Calu3 (cell line): ENCODE measurements around the gene GRIP1. TPM values are rescaled to one million over a fixed set of nuclear protein-coding genes. Genes with fewer than 3 reads are reported as not detected.

Source experiments
- BruUV-seq: library from RNA; stranded (reverse); fragments of 400-500 nt; replicated peaks from 2 replicates; lab custom pipeline; 2021; lab: Mats Ljungman, UMichigan
- CTCF ChIA-PET: fragments of 300-600 bp; sonication (Branson Sonifier 250); formaldehyde crosslinking; loops from one replicate; lab custom pipeline; 2022; ENCODE audit warnings: antibody characterized with exemption; lab: Charles Lee
- DNase-seq: peaks from one replicate; pipeline ENCODE4 v3.0.0; 2022
- H3K27ac Mint-ChIP-seq: one replicate; pipeline ENCODE4 v1.8.0; 2022; ENCODE audit warnings: mixed read lengths; ENCODE audit not compliant: unreplicated experiment
- H3K27me3 Mint-ChIP-seq: one replicate; pipeline ENCODE4 v1.8.0; 2022; ENCODE audit warnings: mixed read lengths; ENCODE audit not compliant: unreplicated experiment
- H3K36me3 Mint-ChIP-seq: one replicate; pipeline ENCODE4 v1.8.0; 2022; ENCODE audit warnings: mild to moderate bottlenecking, moderate library complexity, mixed read lengths; ENCODE audit not compliant: insufficient read depth, unreplicated experiment
- H3K4me1 Mint-ChIP-seq: one replicate; pipeline ENCODE4 v1.8.0; 2022; ENCODE audit warnings: mild to moderate bottlenecking, low read depth, mixed read lengths; ENCODE audit not compliant: unreplicated experiment
- H3K4me3 Mint-ChIP-seq: one replicate; pipeline ENCODE4 v1.8.0; 2022; ENCODE audit warnings: mild to moderate bottlenecking, low read depth, moderate library complexity, mixed read lengths; ENCODE audit not compliant: unreplicated experiment
- H3K9me3 Mint-ChIP-seq: one replicate; pipeline ENCODE4 v1.8.0; 2022; ENCODE audit warnings: low read depth, mixed read lengths; ENCODE audit not compliant: unreplicated experiment
- intact Hi-C: fragments of 100-400 bp; cut with micrococcal nuclease; formaldehyde crosslinking; loops from one replicate; pipeline ENCODE4 v1.10.0; 2022; ENCODE audit not compliant: unreplicated experiment
- total RNA-seq: library from RNA; stranded (reverse); gene quantifications from 2 replicates; pipeline ENCODE4 v1.2.3, GENCODE V29; 2022
- TF ChIP-seq, protein P1 (sequence below): fragments of 200-600 bp; IDR thresholded peaks from one replicate; pipeline ENCODE4 v1.8.0; 2022; ENCODE audit warnings: antibody characterized with exemption; ENCODE audit not compliant: unreplicated experiment

GRIP1 gene
- total RNA-seq, 1 experiment from 2014 or later: 47.4 TPM

DNA sequence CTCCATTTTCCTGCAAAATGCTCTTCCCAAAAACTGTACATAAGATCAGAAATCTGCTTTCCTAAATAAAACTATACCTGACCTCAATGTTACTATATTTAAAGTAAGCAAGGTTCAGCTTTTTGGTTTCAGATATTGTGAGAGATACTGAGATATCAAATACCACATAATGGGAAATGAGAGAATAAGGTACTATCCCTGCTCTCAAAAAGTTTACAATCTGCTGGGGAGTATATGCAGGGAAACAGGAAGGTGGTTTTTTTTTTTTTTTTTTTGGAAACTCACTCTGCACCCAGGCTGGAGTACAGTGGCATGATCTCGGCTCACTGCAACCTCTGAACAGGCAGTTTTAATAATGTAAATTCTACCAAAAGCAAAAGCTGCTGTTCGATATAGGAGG is 327.6 kb downstream of the GRIP1 start:
- H3K4me3 Mint-ChIP-seq: no peak overlapping the region
- no TSS peak for BruUV-seq
- no peak for DNase-seq
- CTCF ChIA-PET: interaction anchor here (0.7 kb wide), 1 partner anchor 1233 kb away, joined by 5 read pairs; no protein-coding TSS in a partner anchor
- no peak overlapping the region for H3K27ac Mint-ChIP-seq
- intact Hi-C loops: loop anchor here (5.0 to 10.0 kb wide), 2 partner anchors 204 to 511 kb away; no protein-coding TSS in a partner anchor
- no peaks in the 10 kb centered on the region for H3K36me3 Mint-ChIP-seq
- TF ChIP-seq, protein P1, sequence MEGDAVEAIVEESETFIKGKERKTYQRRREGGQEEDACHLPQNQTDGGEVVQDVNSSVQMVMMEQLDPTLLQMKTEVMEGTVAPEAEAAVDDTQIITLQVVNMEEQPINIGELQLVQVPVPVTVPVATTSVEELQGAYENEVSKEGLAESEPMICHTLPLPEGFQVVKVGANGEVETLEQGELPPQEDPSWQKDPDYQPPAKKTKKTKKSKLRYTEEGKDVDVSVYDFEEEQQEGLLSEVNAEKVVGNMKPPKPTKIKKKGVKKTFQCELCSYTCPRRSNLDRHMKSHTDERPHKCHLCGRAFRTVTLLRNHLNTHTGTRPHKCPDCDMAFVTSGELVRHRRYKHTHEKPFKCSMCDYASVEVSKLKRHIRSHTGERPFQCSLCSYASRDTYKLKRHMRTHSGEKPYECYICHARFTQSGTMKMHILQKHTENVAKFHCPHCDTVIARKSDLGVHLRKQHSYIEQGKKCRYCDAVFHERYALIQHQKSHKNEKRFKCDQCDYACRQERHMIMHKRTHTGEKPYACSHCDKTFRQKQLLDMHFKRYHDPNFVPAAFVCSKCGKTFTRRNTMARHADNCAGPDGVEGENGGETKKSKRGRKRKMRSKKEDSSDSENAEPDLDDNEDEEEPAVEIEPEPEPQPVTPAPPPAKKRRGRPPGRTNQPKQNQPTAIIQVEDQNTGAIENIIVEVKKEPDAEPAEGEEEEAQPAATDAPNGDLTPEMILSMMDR: no peak
- no peaks in the 10 kb centered on the region for H3K9me3 Mint-ChIP-seq
- no peaks in the 10 kb centered on the region for H3K27me3 Mint-ChIP-seq
- H3K4me1 Mint-ChIP-seq: no peaks in the 10 kb centered on the region

DNA sequence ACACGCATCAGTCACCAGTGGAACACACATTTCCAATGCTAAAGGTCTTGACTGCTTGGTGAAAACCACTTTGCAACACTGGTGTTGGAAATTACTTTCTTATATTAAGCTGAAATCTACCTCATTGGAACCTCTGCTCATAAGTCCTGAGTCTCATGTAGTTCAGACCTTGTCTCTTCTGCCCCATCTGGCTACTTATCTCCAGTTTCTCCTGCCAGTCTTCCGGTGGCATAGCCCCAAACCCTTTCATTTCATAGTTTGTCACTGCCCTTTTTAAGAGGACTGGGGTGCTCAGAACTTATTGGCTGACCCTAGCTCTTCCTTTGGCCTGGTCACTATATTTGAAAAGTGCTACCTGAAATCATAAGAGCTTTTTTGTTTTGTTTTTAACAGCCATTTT is 332.9 kb downstream of the GRIP1 start:
- Mint-ChIP-seq H3K9me3 (peaks cover 3% of the 10 kb centered on the region), H3K4me1 (no peaks in the 10 kb centered on the region), H3K27me3 (no peaks in the 10 kb centered on the region), H3K4me3 (no peak overlapping the region), H3K27ac (no peak overlapping the region), H3K36me3 (no peaks in the 10 kb centered on the region)
- CTCF ChIA-PET: interaction anchor here (0.7 kb wide), 1 partner anchor 13 kb away, joined by 4 read pairs; no protein-coding TSS in a partner anchor
- intact Hi-C loops: no loop called here
- DNase-seq: no peak
- TF ChIP-seq, protein P1: no peak
- no TSS peak for BruUV-seq

DNA sequence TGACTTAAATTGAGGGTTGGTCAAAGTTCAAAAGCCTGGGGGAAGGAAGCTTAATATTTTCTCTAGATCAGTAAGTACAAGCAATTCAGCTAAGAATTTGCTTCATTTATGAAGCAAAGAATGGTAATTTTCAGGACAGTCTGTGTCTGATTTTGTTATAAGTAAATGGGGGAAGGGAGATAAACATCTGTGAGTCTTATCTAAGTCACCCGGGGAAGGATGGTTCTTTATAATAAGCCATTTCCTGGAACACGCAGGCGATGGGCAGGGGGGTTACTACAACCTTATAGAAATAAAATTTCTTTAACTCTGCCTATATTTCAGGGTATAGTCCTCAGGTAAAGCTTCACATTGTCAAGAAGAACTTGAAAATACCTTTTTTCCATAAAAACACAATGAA is 333.7 kb downstream of the GRIP1 start:
- Mint-ChIP-seq H3K27ac (no peak overlapping the region), H3K4me3 (no peak overlapping the region), H3K9me3 (peaks cover 3% of the 10 kb centered on the region), H3K4me1 (no peaks in the 10 kb centered on the region), H3K27me3 (no peaks in the 10 kb centered on the region), H3K36me3 (no peaks in the 10 kb centered on the region)
- intact Hi-C loops: no loop called here
- no peak for DNase-seq
- CTCF ChIA-PET: no interaction called here
- no TSS peak for BruUV-seq
- TF ChIP-seq, protein P1: no peak

DNA sequence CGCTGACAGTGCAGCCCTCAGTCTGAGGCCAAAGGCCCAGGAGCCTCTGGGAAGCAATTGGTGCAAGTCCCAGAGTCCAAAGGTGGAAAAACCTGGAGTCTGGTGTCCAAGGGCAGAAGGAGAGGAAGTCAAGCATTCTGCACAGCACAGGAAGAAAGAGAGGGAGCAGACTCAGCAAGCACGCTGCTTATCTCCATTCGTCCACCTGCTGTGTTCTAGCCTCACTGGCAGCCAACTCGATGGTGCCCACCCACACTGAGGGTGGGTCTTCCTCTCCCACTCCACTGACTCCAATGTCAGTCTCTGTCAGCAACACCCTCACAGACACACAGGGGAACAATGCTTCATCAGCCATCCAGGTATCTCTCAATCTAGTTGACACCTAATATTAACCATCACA is 337.8 kb downstream of the GRIP1 start:
- H3K27ac Mint-ChIP-seq: no peak overlapping the region
- H3K27me3 Mint-ChIP-seq: no peaks in the 10 kb centered on the region
- CTCF ChIA-PET: no interaction called here
- TF ChIP-seq, protein P1: no peak
- H3K4me1 Mint-ChIP-seq: no peaks in the 10 kb centered on the region
- no peak for DNase-seq
- no TSS peak for BruUV-seq
- peaks cover 3% of the 10 kb centered on the region for H3K9me3 Mint-ChIP-seq
- H3K4me3 Mint-ChIP-seq: no peak overlapping the region
- no peaks in the 10 kb centered on the region for H3K36me3 Mint-ChIP-seq
- intact Hi-C loops: no loop called here
